Endothelial cell (in vitro differentiated cells): Measurements from ENCODE around the gene MICA. TPM values are rescaled to one million over a fixed set of nuclear protein-coding genes. Genes with fewer than 3 reads are reported as not detected.
"Not testable (repeated sequence)": the region's sequence is repeated elsewhere in the genome, so short reads cannot be mapped to it uniquely, and the experiment has no call there.

Experiments used
- DNase-seq: peaks from one replicate; pipeline ENCODE4 v3.0.0; 2021; ENCODE audit warnings: low spot score
- H3K27ac Mint-ChIP-seq: one replicate; pipeline ENCODE4 v1.8.0; 2021; ENCODE audit warnings: mixed read lengths, inconsistent platforms; ENCODE audit not compliant: unreplicated experiment
- H3K27me3 Mint-ChIP-seq: one replicate; pipeline ENCODE4 v1.8.0; 2021; ENCODE audit warnings: mild to moderate bottlenecking, moderate library complexity, mixed read lengths, inconsistent platforms; ENCODE audit not compliant: unreplicated experiment
- H3K36me3 Mint-ChIP-seq: one replicate; pipeline ENCODE4 v1.8.0; 2021; ENCODE audit warnings: mild to moderate bottlenecking, low read depth, mixed read lengths, inconsistent platforms; ENCODE audit not compliant: unreplicated experiment
- H3K4me1 Mint-ChIP-seq: one replicate; pipeline ENCODE4 v1.8.0; 2021; ENCODE audit warnings: mild to moderate bottlenecking, mixed read lengths, inconsistent platforms; ENCODE audit not compliant: unreplicated experiment
- H3K4me3 Mint-ChIP-seq: one replicate; pipeline ENCODE4 v1.8.0; 2021; ENCODE audit warnings: mild to moderate bottlenecking, mixed read lengths, inconsistent platforms; ENCODE audit not compliant: unreplicated experiment
- H3K9me3 Mint-ChIP-seq: one replicate; pipeline ENCODE4 v1.8.0; 2021; ENCODE audit warnings: mixed read lengths, inconsistent platforms; ENCODE audit not compliant: unreplicated experiment
- CTCF ChIP-seq: fragments of 200-600 bp; sonication (generic); IDR thresholded peaks from one replicate; pipeline ENCODE4 v1.5.0; 2021; ENCODE audit warnings: antibody characterized with exemption; ENCODE audit not compliant: unreplicated experiment
- total RNA-seq: library from RNA; stranded (reverse); fragmentation: NEBNext Ultra II Directional; extraction: Animal tissue kit (Norgen Biotek cat#: 25700); gene quantifications from one replicate; pipeline ENCODE4 v1.2.1, GENCODE V29; 2021; ENCODE audit not compliant: unreplicated experiment

The MICA gene
- total RNA-seq, 1 donor from 2014 or later, result 16.6 TPM

- H3K27me3 Mint-ChIP-seq, result peaks cover 4% of the 10 kb centered on the region
- no peak overlapping the region for H3K4me3 Mint-ChIP-seq
- DNase-seq, result no peak
- no peak overlapping the region for H3K27ac Mint-ChIP-seq
- no peaks in the 10 kb centered on the region for H3K4me1 Mint-ChIP-seq
- no peaks in the 10 kb centered on the region for H3K9me3 Mint-ChIP-seq
- no peak for TF ChIP-seq CTCF
- no peaks in the 10 kb centered on the region for H3K36me3 Mint-ChIP-seq
Observed at GRCh38 chr6:31438222-31438621, 34.8 kb downstream of the MICA start.

- no peaks in the 10 kb centered on the region for H3K36me3 Mint-ChIP-seq
- peaks cover 4% of the 10 kb centered on the region for H3K27me3 Mint-ChIP-seq
- no peak overlapping the region for H3K4me3 Mint-ChIP-seq
- H3K9me3 Mint-ChIP-seq, result no peaks in the 10 kb centered on the region
- DNase-seq, result no peak
- no peaks in the 10 kb centered on the region for H3K4me1 Mint-ChIP-seq
- no peak overlapping the region for H3K27ac Mint-ChIP-seq
- TF ChIP-seq CTCF, result no peak
Observed at GRCh38 chr6:31438677-31439076, 35.3 kb downstream of the MICA start.

- no peak overlapping the region for H3K4me3 Mint-ChIP-seq
- no peaks in the 10 kb centered on the region for H3K36me3 Mint-ChIP-seq
- peak; percentile 74 for DNase-seq
- no peak overlapping the region for H3K27ac Mint-ChIP-seq
- TF ChIP-seq CTCF, result peak; percentile 45
- no peaks in the 10 kb centered on the region for H3K4me1 Mint-ChIP-seq
- H3K27me3 Mint-ChIP-seq, result peaks cover 4% of the 10 kb centered on the region
- no peaks in the 10 kb centered on the region for H3K9me3 Mint-ChIP-seq
Observed at GRCh38 chr6:31441365-31442267, 38.2 kb downstream of the MICA start.

- DNase-seq, result no peak
- H3K27ac Mint-ChIP-seq, result no peak overlapping the region
- H3K27me3 Mint-ChIP-seq, result no peaks in the 10 kb centered on the region
- H3K9me3 Mint-ChIP-seq, result no peaks in the 10 kb centered on the region
- no peaks in the 10 kb centered on the region for H3K36me3 Mint-ChIP-seq
- H3K4me1 Mint-ChIP-seq, result no peaks in the 10 kb centered on the region
- TF ChIP-seq CTCF, result no peak
- no peak overlapping the region for H3K4me3 Mint-ChIP-seq
Observed at GRCh38 chr6:31446481-31446880, 43.1 kb downstream of the MICA start.

GRCh38 chr6:31446999-31447789 lies 43.8 kb downstream of the MICA start:
- not testable (repeated sequence) for H3K27ac Mint-ChIP-seq, DNase-seq, H3K4me1 Mint-ChIP-seq, H3K27me3 Mint-ChIP-seq, H3K9me3 Mint-ChIP-seq, H3K36me3 Mint-ChIP-seq, H3K4me3 Mint-ChIP-seq
